HG02798 (cell line): ENCODE results near the gene ENPP3.
A peak's percentile ranks its signal among the peaks of the same experiment; 100 is the strongest.
"Not testable (repeated sequence)": the region's sequence is repeated elsewhere in the genome, so short reads cannot be mapped to it uniquely, and the experiment has no call there.

ENCODE experiments used
- ATAC-seq: cut with Tn5 transposase; IDR thresholded peaks from one replicate; pipeline ENCODE4 v1.9.1; 2021; ENCODE audit warnings: mild to moderate bottlenecking; ENCODE audit not compliant: unreplicated experiment, poor library complexity

The ENPP3 gene

GRCh38 chr6:131681585-131681984 lies 44.5 kb downstream of the ENPP3 start:
- no peak for ATAC-seq

- no peak for ATAC-seq
These were observed 45.3 kb downstream of the ENPP3 start for GRCh38 chr6:131682442-131682841.

- peak; percentile 73 for ATAC-seq
These were observed 46.4 kb downstream of the ENPP3 start for GRCh38 chr6:131683479-131683878.

DNA sequence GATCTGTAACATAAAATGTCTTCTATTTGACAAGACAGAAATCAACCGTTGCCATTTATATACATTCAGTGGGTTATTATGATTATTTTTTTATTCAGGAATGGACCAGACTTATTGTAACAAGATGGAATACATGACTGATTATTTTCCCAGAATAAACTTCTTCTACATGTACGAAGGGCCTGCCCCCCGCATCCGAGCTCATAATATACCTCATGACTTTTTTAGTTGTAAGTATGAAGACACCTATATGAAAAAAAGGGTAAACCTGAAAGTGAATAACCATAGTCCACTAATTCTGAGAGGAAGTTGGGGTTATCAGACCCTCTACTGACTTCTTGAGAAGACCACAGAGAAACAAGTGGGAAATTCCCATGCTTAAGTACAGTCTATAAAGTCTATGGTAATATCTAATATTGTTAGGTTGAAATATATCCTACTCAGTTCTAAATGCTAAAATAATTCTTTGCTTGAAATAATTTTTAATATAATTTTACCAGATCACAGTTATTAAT lies 48.2 kb downstream of the ENPP3 start:
- peak; percentile 64 for ATAC-seq

DNA sequence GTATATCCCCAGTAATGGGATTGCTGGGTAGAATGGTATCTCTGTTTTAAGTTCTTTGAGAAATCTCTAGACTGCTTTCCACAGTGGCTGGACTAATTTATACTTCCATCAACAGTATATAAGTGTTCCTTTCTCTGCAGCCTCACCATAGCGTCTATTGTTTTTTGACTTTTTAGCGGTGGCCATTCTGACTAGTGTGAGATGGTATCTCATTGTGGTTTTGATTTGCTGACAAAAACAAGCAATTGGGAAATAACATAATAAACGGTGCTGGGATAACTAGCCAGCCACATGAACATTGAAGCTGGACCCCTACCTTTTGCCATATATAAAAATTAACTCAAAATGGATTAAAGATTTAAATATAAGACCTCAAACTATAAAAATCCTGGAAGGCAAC lies 49.9 kb downstream of the ENPP3 start:
- ATAC-seq, result no peak

DNA sequence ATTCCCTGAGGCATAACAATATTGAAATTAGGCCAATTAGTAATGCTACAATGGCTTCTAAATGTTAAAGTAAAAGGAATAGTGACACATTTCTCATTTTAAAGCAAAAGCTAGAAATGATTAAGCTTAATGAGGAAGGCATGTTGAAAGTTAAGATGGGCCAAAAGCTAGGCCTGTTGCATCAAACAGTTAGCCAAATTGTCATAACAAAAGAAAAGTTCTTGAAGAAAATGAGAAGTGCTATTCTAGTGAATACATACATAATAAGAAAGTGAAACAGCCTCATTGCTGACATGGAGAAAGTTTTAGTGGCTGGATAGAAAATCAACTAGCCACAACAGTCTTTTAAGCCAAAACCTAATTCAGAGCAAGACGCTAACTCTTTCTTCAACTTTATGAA lies 51.2 kb downstream of the ENPP3 start:
- peak; percentile 74 for ATAC-seq

DNA sequence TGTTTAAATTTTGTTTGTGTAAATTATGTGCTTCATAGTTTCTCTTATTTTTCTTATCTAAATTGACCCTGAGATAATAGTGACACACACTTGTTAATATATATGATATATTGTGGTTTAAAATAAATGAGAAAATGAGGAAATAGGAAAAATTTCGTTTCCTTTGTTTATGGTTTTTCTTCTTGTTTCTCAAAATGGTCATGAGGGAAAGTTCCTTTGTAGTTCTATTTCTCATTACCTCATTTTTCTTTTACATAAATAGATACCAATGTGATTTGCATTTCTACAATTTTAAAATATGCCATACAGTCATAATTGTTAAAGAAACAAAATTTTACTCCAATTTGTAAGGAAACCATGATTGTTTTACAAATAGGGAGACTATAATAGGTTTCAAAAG lies 54.9 kb downstream of the ENPP3 start:
- ATAC-seq, result no peak

- ATAC-seq, result no peak
These were observed 55.5 kb downstream of the ENPP3 start for GRCh38 chr6:131692589-131692988.

DNA sequence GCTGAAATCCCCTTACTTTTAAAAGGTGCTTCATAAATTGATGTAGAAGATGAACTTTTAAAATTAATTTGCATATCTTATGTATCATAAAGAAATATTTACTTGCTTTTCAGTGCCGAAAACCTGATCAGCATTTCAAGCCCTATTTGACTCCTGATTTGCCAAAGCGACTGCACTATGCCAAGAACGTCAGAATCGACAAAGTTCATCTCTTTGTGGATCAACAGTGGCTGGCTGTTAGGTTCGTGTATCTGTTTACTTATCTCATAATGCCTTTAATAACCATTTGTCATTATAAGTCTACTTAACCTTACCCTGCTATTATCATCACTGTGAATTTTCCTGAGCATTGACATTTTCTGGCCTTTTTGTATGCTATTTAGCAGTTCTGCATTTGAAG lies 56.3 kb downstream of the ENPP3 start:
- ATAC-seq, result no peak

DNA sequence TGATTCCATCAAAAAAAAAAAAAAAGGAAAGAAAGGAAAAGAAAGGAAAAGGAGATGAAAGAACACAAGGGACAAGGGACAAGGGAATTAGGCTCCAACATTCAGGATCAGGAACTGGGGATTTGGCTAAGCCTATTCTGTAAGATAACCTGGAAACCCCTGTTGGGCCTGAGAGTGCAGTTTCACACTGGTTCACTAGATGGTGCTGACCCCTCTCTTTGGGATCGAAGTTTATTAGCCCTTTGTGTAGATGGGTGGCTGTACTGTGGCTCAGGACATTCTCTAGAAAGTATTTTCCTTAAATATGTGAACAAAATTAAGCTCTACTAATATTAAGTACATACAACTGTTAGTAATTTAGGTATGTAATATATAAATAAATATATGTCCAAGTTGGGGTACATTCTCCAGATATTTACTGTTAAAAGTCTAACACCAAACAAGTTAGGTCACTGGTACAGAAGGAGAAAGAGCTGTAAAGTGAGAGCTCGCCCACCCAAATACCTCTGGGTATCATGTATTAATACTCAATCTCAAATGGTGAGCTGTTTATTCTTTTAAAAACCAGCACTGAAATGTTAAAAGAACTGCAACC lies 57.8 kb downstream of the ENPP3 start:
- ATAC-seq, result peak; percentile 82

GRCh38 chr6:131696956-131697355 lies 59.9 kb downstream of the ENPP3 start:
- ATAC-seq, result no peak

- not testable (repeated sequence) for ATAC-seq
These were observed 63.7 kb downstream of the ENPP3 start for GRCh38 chr6:131700851-131701250.

DNA sequence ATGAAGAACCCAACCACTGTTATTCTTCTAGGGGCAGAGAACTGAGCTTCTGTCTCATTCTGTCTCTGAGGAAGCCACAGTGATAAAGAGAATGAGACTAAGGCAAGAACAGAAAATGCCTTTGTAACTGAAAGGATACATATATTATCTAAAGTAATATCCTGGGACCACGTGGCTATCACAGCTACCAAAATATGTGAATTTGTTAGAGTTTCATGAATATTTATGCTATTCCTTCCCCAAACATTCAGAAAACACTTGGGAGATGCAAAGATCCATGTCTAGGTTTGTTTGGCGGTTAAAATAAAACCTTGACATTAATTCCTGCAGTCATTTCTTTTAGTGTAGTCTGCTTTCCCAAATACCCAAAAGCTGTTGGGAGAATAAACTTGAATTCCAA lies 66.8 kb downstream of the ENPP3 start:
- ATAC-seq, result not testable (repeated sequence)

DNA sequence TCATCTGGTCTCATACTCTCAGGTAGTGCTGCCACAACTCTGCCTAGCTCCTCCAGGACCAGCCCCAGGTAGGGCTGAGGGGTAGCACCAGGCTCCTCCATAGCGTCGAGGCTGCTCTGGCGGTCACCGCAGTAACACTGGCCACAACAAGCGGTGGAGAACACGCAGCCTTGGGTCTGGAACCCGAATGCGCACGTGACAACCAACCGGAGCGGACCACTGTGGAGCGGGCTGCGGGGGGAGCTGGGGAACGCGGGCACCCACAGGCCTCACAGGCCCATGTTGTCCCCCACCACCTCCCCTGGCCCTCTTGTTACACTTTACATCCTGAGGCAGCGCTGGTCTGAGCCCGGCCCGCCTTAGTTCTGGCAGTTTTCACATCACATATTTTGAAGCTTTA lies 73.8 kb downstream of the ENPP3 start, which contains the start of gene CTAGE9:
Gene CTAGE9, minus strand, starts transcription at position 101 of the 400 bp plus-strand sequence. Its CDS starts 0 bp downstream, at position 101.
- ATAC-seq, result not testable (repeated sequence)

DNA sequence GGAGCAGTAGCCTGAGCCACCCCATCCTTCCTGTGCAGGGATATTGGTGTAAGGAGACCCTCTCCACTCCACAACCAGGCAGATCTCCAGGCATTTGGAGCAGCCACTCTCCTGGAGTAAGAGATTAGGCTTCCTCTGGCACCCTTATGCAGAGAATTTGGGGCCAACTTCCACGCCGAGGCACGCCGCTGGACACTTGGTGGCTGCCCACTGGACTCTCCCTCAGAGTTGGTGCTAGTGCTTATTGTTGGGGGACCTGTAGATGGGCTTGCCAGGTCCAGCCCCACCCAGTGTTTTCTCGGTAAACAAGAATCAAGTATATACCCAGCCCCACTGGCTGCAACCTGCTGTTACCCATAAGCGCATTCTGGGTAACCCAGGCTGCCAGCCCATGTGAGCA lies 78.5 kb downstream of the ENPP3 start:
- ATAC-seq, result not testable (repeated sequence)

GRCh38 chr6:131717836-131718542 lies 80.9 kb downstream of the ENPP3 start:
- ATAC-seq, result no peak

DNA sequence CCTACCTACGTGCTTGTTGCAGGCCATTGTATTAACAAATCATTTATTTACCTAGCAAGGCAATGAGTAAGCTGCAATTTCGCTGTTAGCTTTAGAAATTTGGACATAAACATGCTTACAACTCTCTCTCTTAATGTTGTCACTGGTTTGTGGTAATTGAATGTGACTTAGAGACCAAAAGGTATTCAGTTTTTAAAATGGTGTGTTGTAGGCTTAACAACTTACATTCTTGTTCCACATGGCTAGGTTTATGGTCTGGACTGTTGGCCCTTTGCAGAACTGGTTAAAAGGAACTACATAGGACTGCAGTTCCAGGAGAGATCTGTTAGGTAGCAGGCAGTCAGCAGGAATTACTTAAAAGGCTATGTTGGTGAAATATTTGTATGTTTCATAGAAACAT lies 84.1 kb downstream of the ENPP3 start:
- no peak for ATAC-seq

GRCh38 chr6:131724114-131724513 lies 87.0 kb downstream of the ENPP3 start:
- ATAC-seq, result no peak

DNA sequence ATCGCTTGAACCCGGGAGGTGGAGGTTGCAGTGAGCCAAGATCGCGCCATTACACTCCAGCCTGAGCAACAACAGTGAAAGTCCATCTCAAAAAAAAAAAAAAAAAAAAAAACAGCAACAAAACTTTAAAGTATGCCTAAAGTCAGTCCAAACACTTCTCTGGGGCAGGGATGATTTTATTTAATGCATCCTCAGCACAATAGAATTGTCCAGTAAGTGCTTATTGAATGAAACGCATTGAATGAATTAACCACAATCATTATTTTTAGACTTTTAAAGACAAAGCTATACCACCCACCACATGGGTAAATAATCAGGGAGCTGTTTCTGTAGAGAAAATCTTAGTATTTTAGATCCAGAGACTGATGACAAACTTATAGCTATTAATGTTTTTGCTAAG lies 90.4 kb downstream of the ENPP3 start:
- no peak for ATAC-seq

DNA sequence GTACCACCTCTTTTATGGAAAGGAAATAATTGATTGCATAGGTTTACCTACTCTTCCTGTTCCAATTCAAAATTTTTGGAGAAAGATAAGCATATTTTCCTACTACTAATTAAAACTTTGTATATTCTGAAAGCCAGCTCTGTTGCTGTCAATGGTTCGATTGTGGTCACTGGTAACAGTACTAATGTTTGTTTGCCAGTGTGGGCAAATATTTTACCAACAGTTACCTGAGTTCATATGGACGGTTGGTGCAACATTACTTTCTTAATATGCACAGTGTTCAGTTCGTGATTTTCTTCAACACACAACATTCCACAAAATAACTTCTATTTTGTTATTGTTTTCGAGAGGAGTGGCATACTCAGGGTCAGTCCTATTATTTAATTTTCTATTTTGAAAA lies 90.8 kb downstream of the ENPP3 start:
- no peak for ATAC-seq

DNA sequence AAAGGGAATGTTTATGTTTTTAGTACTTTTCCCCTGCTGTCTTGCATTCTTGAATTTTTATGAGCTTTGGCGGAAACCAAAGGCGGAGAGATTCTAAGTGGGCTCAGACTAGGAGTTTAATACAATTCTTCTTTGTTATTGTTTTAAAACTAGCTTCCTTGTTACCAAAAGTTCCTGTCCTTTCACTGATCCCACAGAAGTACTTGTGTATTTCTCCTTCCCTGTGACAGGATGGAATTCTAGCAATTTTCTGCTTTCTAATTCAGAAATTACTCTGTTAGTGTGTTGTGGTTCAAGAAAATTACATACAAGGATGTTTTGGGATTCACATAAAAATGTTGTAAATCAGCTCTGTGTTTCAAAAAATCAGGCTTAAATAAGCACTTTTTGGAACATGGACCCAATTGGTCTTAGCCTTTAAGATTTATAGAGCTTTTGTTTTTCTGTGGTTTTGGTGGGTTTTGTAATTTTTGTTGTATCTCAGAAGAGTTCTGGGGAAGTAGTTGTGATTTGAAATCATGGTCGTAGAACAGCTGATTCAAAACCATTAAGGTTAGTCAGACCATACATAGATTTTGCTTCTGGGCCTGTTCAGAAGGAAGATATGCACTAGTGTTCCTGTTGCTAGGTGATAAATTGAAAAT lies 91.3 kb downstream of the ENPP3 start:
- ATAC-seq, result no peak
